Epithelial cell of prostate (primary cell): ENCODE data around the gene PLA2G4C.

ENCODE experiments used
- DNase-seq: peaks from one replicate; pipeline ENCODE4 v3.0.0-alpha.2; 2011; ENCODE audit warnings: low read depth, low spot score
- H3K27ac ChIP-seq: fragments of 450-650 bp; 2 replicates; pipeline ENCODE4 v1.5.1; 2017; ENCODE audit warnings: mild to moderate bottlenecking

The PLA2G4C gene

DNA sequence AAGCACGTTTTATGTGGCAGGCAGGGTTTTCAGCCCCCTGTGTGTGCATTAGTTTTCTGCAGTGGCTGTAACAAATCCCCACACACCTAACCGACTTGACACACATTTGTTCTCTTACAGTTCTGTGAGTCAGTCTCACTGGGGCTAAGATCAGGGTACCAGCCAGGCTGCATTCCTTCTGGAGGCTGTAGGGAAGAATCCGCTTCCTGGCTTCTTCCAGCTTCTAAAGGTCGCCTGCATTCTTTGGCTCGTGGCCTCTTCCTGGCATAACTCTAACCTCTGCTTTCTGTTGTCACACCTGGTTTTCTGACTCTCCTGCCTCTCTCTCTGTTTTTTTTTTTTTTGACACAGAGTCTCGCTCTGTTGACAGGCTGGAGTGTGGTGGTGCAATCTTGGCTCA, 109.8 kb downstream of the PLA2G4C start:
- no peak for DNase-seq
- H3K27ac ChIP-seq: no peak overlapping the region

DNA sequence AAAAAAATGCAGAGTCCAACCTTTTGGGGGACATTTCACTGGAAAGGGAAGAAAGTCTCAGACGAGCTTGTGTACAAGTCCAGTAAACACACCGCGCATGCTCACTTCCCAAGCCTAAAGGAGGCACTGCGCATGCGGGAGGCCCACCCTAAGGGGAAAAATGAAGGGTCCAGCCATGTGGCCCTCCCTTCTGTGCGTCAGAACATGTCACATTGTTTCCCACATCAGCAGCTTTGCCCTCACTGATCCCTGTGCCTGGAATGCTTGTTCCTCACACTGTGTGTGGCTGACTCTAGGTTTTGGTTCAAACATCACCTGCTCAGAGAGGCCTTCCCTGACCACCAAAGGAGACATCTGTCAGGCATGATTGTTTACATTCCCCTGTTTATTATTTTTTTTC, 111.8 kb downstream of the PLA2G4C start:
- no peak overlapping the region for H3K27ac ChIP-seq
- DNase-seq: no peak
